HuH-7 (cell line): ENCODE measurements around the gene RAB3D.
A peak's percentile ranks its signal among the peaks of the same experiment; 100 is the strongest.
"Not testable (repeated sequence)": the region's sequence is repeated elsewhere in the genome, so short reads cannot be mapped to it uniquely, and the experiment has no call there.

ENCODE experiments used
- DNase-seq: peaks from one replicate; pipeline ENCODE4 v3.0.0; 2011; ENCODE audit warnings: low spot score

RAB3D gene

DNA sequence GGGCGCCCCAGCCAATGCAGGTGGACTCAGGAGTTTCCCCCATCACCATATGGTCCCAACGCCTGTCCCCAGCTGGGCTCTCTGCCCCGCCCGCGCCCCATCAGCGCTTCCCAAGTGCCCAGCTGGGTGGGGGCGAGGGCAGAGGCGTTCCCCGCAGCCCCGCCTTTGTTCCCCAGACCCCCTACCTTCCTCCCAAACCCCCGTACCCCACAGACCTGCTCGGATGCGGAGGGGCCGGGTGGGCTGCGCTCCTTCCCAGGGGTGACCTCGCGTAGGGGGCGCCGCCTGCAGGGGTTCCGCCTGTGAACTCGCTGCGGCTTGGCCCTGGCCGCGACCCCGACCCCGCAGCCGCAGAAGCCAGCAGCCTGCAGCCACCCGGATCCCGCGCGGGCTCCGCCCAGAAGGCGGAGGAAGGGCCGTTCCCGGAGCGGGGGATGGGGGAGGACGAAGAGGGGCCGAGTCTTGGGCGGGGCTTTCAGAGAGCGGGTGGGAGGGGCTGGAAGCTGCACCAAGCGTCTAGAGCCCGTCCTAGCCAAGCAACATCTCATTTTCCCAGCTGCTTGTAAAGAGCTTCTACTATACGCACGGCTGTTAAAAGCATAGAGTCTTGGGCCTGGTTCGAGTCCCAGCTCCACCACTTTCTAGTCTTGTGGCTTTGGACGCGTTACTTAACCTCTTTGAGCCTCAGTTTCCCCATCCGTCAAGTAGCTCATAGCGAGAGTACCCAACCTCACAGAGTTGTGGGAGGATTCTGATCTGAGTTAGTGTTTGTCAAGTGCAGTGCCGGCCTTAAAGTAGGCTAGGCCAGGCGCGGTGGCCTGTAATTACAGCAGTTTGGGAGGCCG is at the start of gene RAB3D:
RAB3D (minus strand) TSS at position 404 of the 845 bp plus-strand sequence. CDS start 2,258 bp downstream, outside the sequence.
- peak; percentile 89 for DNase-seq

- DNase-seq = no peak
Measured at GRCh38 chr19:11387162-11388034, 47.9 kb upstream of the RAB3D start.

DNA sequence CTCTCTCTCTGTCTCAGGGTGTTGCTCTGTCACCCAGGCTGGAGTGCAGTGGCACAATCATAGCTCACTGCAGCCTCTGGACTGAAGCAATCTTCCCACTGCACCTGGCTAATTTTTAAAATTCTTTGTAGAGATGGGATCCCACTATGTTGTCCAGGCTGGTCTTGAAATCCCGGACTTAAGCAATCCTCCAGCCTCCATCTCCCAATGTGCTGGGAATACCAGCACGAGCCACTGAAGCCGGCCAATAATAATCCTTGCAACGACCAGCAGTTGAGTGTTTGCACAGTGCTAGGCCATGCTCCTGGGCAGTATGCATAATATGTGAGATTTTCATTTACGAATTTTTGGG is 45.3 kb upstream of the RAB3D start:
- no peak for DNase-seq

DNA sequence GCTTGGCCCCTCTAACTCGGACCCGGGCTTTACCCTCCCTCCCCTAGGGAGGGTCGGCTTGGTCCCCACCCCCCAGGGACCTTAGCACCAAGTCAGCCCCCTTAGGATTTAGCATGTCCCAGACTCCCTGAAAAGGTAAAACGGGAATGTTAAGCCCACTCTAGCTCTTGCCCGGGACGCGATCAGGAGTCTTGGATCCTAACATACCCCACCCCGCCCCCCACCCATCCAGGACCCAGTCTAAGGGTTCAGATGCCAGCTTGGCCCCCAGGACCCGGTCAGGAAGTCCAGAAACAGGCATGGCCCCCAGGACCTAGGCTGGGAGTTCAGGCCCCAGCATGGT is 44.2 kb upstream of the RAB3D start:
- no peak for DNase-seq

DNA sequence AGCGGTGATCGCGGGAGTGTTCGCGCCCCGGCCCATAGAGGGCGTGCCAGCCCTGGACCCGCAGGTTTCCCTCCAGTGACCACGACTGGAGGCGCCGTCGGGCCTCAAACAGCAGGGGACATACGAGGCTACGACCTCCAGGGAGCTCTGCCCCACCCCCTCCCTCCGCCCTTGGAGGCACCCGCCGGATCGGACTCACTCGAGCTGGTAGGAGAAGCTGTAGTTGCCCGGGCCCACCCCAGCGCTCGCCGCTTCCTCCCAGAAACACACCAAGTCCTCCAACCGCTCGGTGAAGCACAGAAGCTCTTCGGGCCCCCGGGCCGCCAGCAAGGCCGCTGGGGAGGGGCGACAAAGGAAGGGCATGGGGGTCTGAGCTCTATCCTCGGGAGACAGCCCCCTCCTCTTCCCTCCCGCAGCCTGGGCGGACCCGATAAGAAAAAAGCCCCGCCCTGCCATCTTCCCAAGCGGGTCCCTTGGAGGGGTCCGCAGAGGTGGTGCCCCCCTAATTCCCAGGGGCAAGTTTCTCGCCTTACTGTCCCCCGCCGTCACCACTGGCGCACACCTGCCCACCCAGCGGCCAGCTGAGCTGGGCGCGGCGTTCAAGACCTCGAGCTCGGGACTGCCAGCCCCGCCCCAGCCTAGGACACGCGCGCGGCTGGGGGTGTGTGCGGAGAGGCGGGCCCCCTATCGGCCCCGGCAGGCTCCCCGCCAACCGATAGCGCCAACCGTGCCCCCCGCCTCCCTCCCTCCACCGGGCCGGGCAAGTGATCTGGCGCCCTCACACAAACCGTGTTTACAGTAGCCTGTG is 43.6 kb upstream of the RAB3D start:
- DNase-seq = peak; percentile 66

DNA sequence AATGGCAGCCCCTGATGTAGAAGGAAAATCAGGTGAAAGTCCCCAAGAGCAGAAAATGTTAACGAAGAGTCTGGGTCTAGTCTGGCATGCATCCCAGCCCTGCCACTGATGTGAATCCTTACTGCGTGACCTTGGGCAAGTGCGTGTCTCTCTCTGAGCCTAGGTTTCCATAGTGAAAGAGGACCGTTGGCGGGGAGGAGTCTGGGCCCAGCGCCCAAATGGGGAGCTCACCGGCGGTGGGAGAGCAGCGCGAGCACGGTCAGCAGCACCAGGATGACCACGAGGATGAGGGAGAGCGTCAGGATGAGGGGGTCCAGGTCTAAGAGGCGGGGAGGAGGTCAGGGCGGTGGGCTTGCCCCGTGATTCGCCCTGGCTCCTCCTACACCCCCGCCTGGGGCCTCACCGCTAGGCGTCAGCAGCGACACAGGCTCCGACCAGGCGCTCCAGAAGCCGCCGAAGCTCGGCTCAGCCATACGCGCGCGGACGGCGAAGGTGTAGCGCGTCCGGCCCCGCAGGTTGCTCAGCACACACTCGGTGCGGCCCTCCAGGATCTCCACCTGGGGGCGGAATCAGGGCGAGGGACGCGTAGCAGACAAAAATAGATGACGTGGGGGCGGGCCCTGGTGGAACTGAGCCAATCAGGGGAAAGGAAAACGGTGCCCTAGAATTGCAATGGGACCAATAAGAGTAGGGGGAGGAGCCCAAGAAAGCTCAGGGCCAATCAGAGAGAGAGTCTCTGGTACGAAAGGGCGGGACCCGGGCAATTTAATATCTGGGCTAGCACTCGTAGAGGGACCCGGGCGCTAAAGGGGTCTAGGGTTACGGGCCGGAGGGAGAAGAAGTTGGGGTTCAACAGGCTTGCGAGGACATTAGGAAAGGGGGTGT is 41.4 kb upstream of the RAB3D start:
- DNase-seq = peak; percentile 97

GRCh38 chr19:11379857-11380350 is 40.4 kb upstream of the RAB3D start:
- no peak for DNase-seq

DNA sequence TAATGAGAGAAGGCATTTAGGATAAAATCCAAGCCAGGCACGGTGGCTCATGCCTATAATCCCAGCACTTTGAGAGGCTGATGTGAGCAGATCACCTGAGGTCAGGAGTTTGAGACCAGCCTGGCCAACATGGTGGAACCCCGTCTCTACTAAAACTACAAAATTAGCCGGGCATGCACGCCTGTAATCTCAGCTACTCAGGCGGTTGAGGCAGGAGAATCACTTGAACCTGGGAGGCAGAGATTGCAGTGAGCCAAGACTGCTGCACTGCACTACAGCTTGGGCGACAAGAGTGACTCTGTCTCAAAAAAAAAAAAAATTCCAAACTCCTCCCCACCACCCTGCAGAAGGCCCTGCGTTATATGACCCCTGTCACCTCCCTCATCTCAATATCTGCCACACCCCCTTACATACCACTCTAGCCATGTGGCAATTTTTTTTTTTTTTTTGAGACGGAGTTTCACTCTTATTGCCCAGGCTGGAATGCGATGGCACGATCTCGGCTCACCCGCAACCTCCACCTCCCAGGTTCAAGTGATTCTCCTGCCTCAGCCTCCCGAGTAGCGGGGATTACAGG is 39.9 kb upstream of the RAB3D start:
- not testable (repeated sequence) for DNase-seq

GRCh38 chr19:11378319-11379189 is 39.1 kb upstream of the RAB3D start:
- DNase-seq = peak; percentile 54

- no peak for DNase-seq
Measured at GRCh38 chr19:11377756-11378155, 38.3 kb upstream of the RAB3D start.

DNA sequence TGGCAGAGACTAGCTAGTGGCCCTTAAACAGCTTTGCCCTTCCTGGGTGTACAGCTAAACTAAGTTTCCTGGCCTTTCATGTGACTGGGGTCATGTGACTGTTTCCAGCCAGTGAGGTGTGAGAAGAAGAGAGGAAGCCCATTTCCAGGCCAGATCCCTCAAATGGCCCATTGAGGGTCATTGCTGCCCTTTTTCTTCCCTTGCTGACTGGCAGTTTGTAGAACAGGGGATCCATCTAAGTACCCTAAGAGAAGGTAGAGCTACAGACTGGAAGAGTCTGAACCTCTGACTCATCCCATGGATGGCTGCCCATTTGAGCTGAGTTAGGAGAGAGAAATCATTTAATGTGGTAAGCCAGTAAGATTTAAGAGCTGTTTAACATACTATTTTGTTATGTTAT is 37.8 kb upstream of the RAB3D start:
- no peak for DNase-seq

- DNase-seq = no peak
Measured at GRCh38 chr19:11375143-11375948, 35.9 kb upstream of the RAB3D start.

- DNase-seq = peak; percentile 99
Measured at GRCh38 chr19:11374433-11375142, 35.1 kb upstream of the RAB3D start, which contains the start of gene SWSAP1. SWSAP1 (plus strand) TSS chr19:11374666; CDS start chr19:11374681, 15 bp downstream.

DNA sequence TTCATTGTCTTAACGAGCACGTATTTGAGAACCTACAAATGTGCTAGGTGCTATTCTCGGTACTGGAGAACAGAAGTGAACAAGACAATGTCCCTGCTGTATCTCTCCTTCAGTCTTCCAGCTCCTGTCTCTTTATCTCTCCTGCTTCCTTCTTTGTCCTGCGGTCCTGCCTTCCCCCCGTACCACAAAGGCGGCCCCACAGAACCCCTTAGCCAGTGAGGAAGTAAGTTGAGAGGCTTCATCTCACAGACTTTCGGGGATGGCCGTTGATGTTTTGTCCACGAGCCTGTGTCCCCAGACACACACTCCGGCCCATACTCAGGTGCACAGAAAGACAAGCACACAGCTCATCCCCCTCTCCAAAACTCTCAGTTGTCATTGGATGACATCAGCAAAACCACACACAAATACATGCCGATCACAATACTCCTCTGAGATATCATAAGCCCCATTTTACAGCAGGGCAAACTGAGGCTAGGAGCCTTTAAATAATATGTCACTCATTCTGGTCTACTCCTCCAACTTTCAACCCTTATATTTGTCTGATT is 34.5 kb upstream of the RAB3D start:
- no peak for DNase-seq

DNA sequence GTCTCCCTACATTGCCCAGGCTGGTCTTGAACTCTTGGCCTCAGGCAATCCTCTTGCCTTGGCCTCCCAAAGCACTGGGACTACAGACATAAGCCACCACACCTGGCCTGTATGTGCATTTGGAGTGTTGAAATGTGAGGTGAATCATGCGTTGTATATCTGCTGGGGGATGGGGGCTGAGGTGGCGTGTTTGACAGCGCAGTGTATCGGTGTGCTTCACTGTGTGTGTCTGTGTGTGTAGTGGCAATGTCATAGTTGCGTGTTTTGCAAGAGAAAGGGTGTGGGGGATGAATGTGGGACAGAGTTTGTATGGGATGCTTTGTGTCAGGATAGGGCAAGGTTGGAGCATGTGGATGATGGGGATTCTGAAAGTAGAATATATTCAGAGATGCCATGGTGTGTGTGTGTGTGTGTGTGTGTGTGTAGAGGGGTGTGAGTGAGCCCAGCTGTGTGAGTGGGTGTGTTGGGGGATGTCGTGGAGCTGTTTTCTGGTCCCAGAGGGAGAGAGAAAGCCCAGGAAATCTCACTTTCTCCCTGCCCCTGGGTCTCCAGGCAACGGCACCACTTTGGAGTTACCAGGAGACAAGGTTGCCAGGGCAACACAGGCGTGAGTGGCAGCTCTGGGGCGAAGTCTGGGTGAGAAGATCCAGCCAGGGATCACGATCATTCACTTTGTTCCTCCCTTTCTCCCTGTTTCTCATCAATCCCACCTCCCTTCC is 33.9 kb upstream of the RAB3D start:
- no peak for DNase-seq

GRCh38 chr19:11370744-11371143 is 31.3 kb upstream of the RAB3D start:
- no peak for DNase-seq

- DNase-seq = no peak
Measured at GRCh38 chr19:11367528-11367927, 28.1 kb upstream of the RAB3D start.
